DMS53 treated with DMSO at 0.1 percent for 48 hours (cell line): ENCODE data around the gene UBE2O.
A peak's percentile ranks its signal among the peaks of the same experiment; 100 is the strongest.
"Not testable (repeated sequence)": the region's sequence is repeated elsewhere in the genome, so short reads cannot be mapped to it uniquely, and the experiment has no call there.

Experiments
- DNase-seq: peaks from one replicate; lab custom pipeline; 2025; ENCODE audit not compliant: unreplicated experiment; lab: John Stamatoyannopoulos, UW

UBE2O gene

DNA sequence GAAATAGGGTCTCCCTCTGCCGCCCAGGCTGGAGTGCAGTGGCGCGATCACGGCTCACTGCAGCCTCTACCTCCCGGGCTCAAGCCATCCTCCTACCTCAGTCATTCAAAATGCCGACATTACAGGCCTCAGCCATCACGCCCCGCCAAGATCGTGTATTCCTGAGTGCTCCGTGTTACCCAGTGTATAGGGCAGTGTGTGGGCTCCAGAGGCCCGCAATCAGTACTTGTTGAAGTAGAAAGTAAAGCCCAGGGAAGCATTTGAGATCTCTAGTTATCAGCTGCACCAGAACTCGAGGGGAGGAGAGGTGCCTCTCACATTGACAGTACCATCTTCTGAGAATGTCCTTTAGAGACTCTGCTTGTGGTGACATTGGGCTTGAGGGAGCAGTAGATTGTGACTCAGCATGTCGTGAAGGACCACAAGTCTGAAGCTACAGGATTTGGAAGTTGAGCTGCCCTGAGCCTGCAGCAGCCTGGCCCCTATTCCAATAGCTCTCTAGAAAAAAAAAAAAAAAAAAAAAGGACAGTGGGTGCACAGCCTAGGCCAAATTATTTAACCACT lies 98.1 kb downstream of the UBE2O start:
- no peak for DNase-seq

DNA sequence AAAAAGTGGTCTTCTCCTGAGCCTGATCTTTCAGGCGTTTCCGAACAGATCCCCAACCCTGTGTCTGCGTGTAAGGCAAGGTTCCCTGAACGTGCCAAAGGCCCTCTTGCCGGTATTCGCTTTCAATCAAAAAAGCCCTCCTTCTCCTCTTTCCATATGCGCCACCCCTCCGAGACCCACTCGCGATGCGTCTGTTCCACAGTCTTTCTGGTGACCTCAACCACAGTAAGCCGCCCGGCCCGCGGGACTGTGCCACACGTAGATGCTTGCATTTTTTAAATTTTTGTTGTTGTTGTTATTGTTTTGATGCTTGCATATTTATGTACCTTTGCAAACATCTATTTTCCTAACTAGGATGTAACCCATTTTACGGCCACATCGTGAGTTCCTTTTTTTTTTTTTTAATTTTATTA lies 98.6 kb downstream of the UBE2O start:
- no peak for DNase-seq

DNA sequence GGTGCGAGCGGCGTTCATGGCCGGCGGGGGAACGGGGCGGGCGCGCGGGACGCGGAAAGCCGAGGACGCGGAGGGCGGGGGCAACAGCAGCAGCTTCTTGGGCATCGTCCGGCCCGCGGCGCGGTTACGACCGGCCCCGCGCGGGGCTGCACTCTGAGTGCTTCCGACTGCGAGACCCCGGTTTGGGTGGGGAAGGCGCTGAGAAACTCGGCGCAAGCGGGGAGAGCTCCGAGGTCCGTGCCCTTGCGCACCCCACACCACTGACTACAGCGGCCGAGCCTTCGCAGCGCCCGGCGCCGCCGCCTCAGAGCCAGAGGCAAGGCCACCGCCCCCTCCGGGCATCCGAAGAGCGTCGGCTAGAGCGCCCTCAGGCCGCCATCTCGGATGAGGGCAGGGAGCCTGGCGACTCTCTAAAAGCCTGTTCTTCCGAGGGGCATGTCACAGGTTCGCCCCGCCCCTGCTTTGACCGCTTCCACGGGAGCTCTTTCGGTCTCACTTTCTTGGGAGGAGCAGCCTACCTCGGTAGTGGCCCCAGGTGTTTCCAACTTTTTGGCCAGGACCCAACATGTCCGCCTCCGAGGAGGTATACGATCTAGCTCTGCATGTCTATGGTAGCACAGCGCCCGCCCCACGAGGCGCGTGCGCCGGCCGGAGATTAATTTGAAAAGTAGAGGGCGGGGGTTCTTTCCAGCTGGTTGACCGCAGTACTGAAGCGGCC lies 99.2 kb downstream of the UBE2O start, which contains the start of gene PRPSAP1:
PRPSAP1 (minus strand) TSS at position 318 of the 718 bp plus-strand sequence; CDS start at position 105, 213 bp downstream.
- peak; percentile 97 for DNase-seq

DNA sequence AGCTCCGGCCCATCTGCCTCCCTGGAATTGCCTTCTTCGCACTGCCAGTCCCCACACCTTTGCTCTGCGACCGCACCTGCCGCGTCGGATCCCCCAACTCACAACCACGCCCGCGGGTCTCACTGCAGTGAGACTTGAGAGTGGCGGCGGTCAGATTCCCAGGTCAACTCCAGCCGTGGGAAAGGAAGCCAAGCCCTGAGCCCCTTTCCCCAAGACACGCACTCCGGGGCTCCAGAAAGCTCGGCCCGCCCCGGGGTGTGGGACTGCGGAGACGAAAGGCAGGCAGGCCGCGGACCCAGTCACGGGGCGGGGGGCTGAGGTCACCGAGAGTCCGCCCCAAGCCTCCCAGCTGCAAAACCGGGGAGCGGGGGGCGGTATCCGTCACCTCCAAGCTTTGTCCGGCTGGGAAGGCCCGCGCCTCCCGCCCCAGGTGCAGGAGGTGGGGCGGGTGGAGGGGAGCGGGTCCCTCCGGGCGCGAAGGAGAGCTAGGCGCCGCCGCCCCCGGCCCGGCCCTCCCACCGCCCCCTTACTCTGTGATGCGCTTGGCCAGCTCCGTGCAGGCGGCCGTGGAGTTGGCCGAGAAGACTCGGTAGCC lies 99.9 kb downstream of the UBE2O start:
- no peak for DNase-seq

DNA sequence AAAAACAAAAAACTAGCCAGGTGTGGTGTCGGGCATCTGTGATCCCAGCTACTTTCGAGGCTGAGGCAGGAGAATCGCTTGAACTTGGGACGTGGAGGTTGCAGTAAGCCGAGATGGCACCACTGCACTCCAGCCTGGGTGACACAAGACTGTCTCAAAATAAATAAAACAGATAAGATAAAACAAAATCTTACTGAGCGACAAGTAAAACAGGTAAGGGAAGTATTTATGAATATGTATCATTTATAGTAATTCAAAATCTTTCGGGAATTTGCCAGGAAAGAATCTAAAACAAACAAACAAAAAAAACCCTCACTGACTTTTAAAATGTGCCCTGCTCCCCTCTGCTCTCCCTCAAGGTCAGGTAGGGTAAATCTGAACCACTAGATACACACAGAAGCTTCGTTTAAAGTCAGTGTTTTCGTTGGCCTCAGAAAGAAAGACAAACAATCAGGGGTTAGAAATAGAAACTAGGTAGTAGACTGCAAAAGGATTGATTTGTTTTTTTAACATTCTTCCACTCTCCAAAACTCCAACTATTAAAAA lies 101.4 kb downstream of the UBE2O start:
- DNase-seq = no peak

DNA sequence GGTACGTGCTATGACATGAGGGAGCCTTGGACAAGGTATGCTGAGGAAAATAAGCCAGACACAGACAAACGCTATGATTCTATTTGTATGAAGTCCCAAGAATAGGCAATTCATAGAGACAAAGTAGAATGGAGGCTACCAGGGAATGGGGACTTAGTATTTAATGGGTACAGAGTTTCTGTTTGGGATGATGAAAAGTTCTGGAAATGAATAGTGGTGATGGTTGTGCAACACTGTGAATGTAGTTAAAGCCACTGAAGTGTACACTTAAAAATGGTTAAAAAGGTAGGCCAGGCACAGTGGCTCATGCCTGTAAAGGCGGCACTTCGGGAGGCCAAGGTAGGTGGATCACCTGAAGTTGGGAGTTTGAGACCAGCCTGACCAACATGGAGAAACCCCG lies 102.5 kb downstream of the UBE2O start:
- DNase-seq = no peak

DNA sequence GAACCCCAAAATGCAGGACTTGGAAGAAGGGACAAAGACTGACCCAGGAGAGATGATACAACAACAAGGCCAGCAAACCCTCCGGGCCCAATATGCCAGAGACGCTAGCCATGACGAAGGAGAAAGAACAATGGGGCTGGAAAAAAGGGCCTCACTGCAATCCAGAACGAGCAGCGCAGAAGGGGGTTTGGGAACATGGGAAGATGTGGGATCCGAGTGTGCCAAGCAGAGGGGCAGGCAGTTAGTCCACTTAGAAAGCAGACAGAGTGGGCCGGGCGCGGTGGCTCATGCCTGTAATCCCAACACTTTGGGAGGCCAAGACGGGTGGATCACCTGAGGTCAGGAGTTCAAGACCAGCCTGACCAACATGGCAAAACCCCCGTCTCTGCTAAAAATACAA lies 106.0 kb downstream of the UBE2O start:
- not testable (repeated sequence) for DNase-seq

DNA sequence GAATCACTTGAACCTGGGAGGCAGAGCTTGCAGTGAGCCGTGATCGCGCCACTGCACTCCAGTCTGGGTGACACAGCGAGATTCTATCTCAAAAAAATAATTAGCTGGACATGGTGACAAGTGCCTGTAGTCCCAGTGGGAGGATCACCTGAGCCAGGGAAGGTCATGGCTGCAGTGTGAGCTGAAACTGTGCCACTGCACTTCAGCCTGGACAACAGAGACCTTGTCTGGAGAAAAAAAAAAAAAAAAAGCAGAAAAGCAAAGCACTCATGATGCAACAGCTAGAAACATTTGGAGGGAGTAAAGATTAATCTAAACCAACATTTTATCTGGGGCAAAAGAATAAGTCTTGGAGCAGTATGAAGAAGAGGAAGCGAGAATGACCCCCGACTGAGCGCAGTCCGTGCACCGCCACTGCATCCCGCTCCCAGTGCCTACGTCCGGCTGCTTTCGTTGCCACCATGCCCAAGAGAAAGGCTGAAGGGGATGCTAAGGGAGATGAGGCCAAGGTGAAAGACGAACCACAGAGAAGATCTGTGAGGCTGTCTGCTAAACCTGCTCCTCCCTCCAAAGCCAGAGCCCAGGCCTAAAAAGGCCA lies 107.5 kb downstream of the UBE2O start:
- no peak for DNase-seq

DNA sequence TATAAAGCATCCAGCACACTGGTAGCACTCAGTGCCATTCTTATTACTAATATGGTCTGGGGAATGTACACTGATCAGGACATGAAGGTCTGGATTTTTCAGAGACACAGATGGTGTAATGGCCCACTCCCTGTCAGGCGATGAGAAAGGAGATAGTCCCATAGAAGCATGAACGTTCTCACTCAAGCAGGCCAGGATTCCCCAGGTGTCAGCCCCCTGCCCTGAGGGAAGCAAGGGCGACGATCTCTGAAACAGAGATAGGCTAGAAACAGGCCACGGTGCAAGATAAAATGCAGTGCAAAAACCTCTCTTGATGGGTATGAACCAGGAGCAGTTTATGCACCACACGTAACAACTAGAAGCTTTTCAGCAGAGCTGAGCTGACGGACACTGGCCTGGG lies 109.8 kb downstream of the UBE2O start:
- no peak for DNase-seq

DNA sequence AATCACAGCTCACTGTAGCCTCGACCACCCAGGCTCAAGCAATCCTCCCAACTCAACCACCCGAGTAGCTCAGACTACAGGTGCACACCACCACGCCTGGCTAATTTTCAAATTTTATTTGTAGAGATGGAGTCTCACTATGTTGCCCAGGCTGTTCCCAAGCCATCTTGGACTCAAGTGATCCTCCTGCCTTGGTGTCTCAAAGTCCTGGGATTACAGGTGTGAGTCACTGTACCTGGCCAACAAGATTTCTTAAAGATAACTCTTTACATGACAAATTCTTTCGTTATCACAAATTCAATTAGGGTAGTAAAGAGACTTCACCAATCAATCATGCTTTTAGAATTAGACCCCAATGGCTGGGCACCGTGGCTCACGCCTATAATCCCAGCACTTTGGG lies 111.7 kb downstream of the UBE2O start:
- DNase-seq = no peak
